NOMO-1 treated with dmso at 0.1 percent for 144 hours (cell line): ENCODE results near the gene LRRN2.
"Not testable (repeated sequence)": the region's sequence is repeated elsewhere in the genome, so short reads cannot be mapped to it uniquely, and the experiment has no call there.

ENCODE experiments used
- DNase-seq: peaks from one replicate; lab custom pipeline; 2025; ENCODE audit not compliant: unreplicated experiment; lab: John Stamatoyannopoulos, UW

LRRN2 gene

GRCh38 chr1:204692841-204693356 is 7.4 kb upstream of the LRRN2 start:
- no peak for DNase-seq

- no peak for DNase-seq
Observed at GRCh38 chr1:204692325-204692840, 6.8 kb upstream of the LRRN2 start.

GRCh38 chr1:204691328-204691730 is 5.8 kb upstream of the LRRN2 start:
- DNase-seq, result not testable (repeated sequence)

- no peak for DNase-seq
Observed at GRCh38 chr1:204688776-204689175, 3.2 kb upstream of the LRRN2 start.

GRCh38 chr1:204688007-204688406 is 2.5 kb upstream of the LRRN2 start:
- no peak for DNase-seq

GRCh38 chr1:204684571-204685235 is 835 bp downstream of the LRRN2 start:
- DNase-seq, result no peak

GRCh38 chr1:204684206-204684570 is 1.4 kb downstream of the LRRN2 start:
- no peak for DNase-seq

DNA sequence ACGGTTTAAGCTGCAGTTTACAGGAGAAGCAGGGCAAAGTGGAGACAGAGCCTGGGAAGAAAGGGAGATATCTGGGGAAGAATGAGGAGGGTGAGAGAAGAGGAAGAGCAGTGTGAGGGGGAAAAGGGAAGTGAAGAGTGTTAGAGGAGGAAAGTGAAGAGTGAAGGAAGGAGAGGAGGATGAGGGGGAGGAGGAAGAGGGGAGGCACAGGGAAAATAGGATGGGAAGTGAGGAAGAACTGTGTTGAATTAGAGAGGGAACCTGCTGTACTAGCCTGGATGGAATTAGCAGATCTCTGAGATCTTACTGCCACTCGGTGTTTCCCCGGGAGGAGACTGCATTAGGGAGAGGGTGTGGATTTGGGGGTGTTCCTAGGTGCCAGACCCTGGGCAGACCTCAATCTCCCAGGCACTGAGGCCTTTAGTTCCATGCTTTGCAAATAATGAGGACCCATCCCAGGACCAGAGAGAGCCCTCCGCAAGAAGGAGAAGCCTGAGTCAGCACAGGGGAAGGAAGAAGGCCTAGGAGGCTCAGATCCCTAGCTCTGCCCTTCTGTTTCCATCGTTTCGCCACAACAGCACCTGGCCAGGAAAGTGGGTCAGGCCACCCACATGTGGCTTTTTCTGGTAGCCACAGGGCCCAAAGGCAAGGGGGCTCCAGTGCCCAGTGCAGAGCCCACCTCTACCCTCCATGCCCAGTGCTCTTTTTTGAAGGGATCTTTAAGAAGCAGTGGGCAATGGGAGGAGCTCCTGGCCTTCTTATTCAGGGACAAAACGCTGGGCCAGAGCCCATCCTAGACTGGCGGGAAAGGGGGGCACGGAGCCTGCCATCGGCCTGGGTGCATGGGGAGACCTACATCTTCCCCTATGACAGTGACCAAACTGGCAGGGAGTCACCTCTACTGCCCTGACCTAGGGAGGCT is 2.0 kb downstream of the LRRN2 start:
- no peak for DNase-seq

- no peak for DNase-seq
Observed at GRCh38 chr1:204680461-204680860, 5.1 kb downstream of the LRRN2 start.

DNA sequence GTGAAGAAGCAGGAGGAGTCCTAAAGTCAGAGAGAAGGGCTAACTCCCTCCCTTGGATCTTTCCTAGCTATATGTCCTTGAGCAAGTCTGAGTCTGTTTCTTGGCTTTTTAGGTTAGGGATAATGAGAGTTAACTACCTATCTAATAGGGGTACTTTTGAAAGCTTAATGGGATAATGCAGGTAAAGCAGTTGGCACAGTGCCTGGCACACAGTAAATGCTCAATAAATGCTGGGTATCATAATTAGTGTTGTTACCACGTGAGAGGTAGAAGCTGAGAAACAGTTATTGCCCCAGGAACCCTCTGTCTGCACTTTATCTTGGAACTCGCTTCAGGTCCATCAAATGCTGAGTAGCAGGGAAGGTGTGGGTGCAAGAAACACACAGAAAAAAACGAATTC is 5.5 kb downstream of the LRRN2 start:
- no peak for DNase-seq

- DNase-seq, result no peak
Observed at GRCh38 chr1:204678721-204679475, 6.6 kb downstream of the LRRN2 start.

GRCh38 chr1:204677864-204678263 is 7.7 kb downstream of the LRRN2 start:
- DNase-seq, result no peak

- DNase-seq, result no peak
Observed at GRCh38 chr1:204676043-204676442, 9.5 kb downstream of the LRRN2 start.

DNA sequence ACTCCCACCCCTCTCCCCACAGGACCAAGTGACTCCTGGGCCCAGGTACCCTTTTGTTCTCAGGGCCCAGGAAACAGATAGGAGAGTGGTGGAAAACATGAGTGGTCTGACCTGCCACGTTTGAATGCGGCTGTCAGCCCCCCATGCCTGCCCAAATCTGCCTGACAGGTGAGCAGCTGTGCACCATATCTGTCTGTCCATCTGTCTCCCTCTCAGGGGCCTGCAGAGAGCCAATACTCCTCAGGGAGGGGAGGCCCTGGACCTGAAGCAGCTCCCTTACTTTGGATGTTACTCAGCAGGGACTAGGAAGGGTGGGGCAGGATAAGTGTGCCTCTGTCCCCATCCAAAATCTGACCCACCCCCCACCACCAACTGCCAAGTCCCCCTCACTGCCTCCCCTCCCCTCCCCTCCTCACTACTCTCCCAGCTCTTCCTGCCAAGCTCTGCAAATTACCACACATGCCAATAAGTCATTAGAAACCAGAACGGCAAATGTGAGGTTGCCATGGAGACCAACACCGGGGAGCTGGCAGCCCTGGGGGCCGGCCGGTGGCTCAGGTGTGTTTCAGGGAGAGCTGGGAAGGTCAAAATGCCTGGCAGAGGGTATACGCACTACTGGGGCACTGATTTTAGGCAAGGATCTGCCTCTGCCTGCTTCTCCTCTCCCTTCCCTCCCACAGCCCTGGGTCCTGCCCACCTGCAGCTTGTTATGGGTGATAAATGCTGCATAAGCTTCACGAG is 11.5 kb downstream of the LRRN2 start:
- DNase-seq, result no peak

DNA sequence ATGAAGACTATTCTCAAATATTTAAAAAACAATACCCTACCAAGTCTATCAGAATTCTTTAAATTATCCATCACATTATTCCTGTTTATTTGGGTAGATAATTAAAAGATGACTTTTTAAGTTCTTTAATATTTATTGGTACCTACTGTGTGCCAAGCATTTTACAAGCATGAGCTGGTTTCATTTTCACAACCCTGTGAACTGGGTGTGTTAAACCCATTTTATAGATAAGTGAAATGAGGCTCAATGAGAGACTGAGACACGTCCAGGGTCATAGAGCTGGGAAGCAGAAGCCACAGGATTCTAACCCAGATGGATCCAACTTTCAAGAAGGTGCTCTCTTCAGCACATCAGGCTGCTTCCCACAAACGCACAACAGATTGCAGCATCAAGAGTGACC is 12.3 kb downstream of the LRRN2 start:
- DNase-seq, result no peak

- DNase-seq, result no peak
Observed at GRCh38 chr1:204672482-204673121, 12.9 kb downstream of the LRRN2 start.

- no peak for DNase-seq
Observed at GRCh38 chr1:204672069-204672468, 13.5 kb downstream of the LRRN2 start.

- DNase-seq, result no peak
Observed at GRCh38 chr1:204670152-204670927, 15.2 kb downstream of the LRRN2 start.

DNA sequence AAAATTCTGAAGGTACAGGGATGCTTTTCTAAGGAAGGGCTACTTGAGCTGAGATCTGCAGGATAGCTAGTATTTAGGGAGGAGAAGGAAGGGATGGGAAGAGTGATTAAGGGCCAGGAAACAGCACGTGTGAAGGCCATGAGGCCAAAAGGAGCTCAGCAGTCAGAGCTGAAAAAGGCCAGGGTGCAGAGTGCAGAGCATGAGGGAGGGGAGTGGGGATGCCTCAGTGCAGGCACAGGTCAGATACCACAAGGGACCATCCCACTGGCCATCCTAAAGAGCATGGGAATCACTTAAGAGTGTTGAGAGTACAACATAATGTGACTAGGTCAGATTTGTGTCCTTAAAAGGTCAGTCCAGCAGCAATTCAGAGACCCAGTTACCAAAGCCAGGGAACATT is 16.0 kb downstream of the LRRN2 start:
- no peak for DNase-seq

GRCh38 chr1:204664384-204664651 is 21.2 kb downstream of the LRRN2 start:
- no peak for DNase-seq
